Loucy (cell line): Measurements from ENCODE around the gene GSAP.

ENCODE experiments used
- EZH2phosphoT487 ChIP-seq: fragments of 200-600 bp; IDR thresholded peaks from 2 replicates; pipeline ENCODE4 v1.6.1; 2018; ENCODE audit warnings: antibody characterized with exemption, mild to moderate bottlenecking, moderate library complexity, borderline replicate concordance
- TF ChIP-seq, protein P1 (sequence below): fragments of 200-600 bp; sonication (generic); conservative IDR thresholded peaks from 2 replicates; pipeline ENCODE4 v1.5.1; 2014; ENCODE audit warnings: mild to moderate bottlenecking, antibody characterized with exemption, low read length

DNA sequence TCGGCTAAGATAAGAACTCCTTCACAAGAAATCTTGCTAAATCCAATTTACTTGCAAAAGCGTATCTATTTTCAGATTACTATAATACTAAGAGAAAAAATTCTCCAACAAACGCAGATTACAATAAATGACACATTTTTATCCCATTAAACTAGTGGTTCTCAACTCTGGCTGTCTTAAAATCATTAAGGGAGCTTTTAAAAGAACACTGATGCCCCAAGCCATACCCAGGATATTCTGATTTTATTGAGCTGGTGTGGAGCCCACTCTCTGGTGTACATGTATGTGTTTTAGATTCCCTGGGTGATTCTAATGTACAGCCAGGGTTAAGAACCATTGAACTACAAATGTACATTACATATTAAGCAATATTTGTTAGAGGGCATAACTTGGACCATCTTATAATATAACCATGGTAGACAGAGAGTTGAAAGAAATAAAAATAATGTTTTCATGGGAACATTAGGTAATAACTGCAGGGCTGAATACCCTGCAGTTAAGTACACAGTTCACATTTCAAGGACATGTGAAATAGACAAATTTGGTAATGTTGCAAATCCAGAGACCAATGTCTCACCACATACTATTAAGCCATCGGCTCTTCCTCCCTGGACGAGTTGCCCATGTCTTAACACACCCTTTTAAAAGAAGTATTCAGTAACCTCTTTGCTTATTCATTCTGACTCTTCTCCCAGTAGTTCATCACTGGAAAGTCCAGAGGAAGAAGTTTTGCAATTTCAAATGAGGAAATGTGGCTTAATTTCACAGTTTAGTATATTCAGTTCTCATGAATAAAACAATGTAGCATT lies 6.2 kb downstream of the GSAP start:
- TF ChIP-seq, protein P1, sequence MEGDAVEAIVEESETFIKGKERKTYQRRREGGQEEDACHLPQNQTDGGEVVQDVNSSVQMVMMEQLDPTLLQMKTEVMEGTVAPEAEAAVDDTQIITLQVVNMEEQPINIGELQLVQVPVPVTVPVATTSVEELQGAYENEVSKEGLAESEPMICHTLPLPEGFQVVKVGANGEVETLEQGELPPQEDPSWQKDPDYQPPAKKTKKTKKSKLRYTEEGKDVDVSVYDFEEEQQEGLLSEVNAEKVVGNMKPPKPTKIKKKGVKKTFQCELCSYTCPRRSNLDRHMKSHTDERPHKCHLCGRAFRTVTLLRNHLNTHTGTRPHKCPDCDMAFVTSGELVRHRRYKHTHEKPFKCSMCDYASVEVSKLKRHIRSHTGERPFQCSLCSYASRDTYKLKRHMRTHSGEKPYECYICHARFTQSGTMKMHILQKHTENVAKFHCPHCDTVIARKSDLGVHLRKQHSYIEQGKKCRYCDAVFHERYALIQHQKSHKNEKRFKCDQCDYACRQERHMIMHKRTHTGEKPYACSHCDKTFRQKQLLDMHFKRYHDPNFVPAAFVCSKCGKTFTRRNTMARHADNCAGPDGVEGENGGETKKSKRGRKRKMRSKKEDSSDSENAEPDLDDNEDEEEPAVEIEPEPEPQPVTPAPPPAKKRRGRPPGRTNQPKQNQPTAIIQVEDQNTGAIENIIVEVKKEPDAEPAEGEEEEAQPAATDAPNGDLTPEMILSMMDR, result no peak
- no peak for TF ChIP-seq EZH2phosphoT487
